ENCODE measurements around the gene ANKFY1.
A peak's percentile ranks its signal among the peaks of the same experiment; 100 is the strongest.
"Not testable (repeated sequence)": the region's sequence is repeated elsewhere in the genome, so short reads cannot be mapped to it uniquely, and the experiment has no call there.

ANKFY1 gene

GRCh38 chr17:4147751-4148310 is 115.9 kb downstream of the ANKFY1 start:
- no peak for TF ChIP-seq ZFX (IDR thresholded peaks at IDR 0.05; ENCODE audit: borderline replicate concordance)
- TF ChIP-seq CTCF (IDR thresholded peaks at IDR 0.05): no peak

GRCh38 chr17:4146641-4147040 is 117.1 kb downstream of the ANKFY1 start:
- TF ChIP-seq CTCF (IDR thresholded peaks at IDR 0.05) (no peak), ZFX (IDR thresholded peaks at IDR 0.05; ENCODE audit: borderline replicate concordance) (no peak)
- H3K27ac ChIP-seq: no peak overlapping the region

More at GRCh38 chr17:4147751-4148310, 115.9 kb downstream of the ANKFY1 start:
- H3K27ac ChIP-seq: no peak overlapping the region

GRCh38 chr17:4144422-4144747 is 119.4 kb downstream of the ANKFY1 start:
- peak overlapping the region; percentile 100 for H3K27ac ChIP-seq
- TF ChIP-seq CTCF (IDR thresholded peaks at IDR 0.05) (no peak), ZFX (IDR thresholded peaks at IDR 0.05; ENCODE audit: borderline replicate concordance) (no peak)

GRCh38 chr17:4143563-4144421 is 120.0 kb downstream of the ANKFY1 start:
- TF ChIP-seq CTCF (IDR thresholded peaks at IDR 0.05) (no peak), ZFX (IDR thresholded peaks at IDR 0.05; ENCODE audit: borderline replicate concordance) (no peak)
- H3K27ac ChIP-seq: peak overlapping the region; percentile 100

GRCh38 chr17:4142107-4142900 is 121.5 kb downstream of the ANKFY1 start:
- TF ChIP-seq ZFX (IDR thresholded peaks at IDR 0.05; ENCODE audit: borderline replicate concordance): no peak
- no peak for TF ChIP-seq CTCF (IDR thresholded peaks at IDR 0.05)
- peak overlapping the region; percentile 100 for H3K27ac ChIP-seq

GRCh38 chr17:4140125-4140524 is 123.7 kb downstream of the ANKFY1 start:
- 0 out of 2 replicates have a peak overlapping the region, but pooled peaks have one; percentile 18 for H3K27ac ChIP-seq
- TF ChIP-seq CTCF (IDR thresholded peaks at IDR 0.05) (no peak), ZFX (IDR thresholded peaks at IDR 0.05; ENCODE audit: borderline replicate concordance) (no peak)

- not testable (repeated sequence) for H3K27ac ChIP-seq
Observed at GRCh38 chr17:4138906-4139526, 124.8 kb downstream of the ANKFY1 start.

All from 22Rv1 (cell line).